PC-3 (cell line): ENCODE results near the gene CDC16. TPM values are rescaled to one million over a fixed set of nuclear protein-coding genes. Genes with fewer than 3 reads are reported as not detected.

ENCODE experiments used
- ATAC-seq: fragments of 200-7000 bp; cut with Tn5 transposase; 2 replicates; pipeline ENCODE4 v1.9.1; 2020; ENCODE audit warnings: mild to moderate bottlenecking, moderate library complexity
- BruUV-seq: library from RNA; stranded (reverse); fragments of 400-500 nt; replicated peaks from 2 replicates; lab custom pipeline; 2021; lab: Mats Ljungman, UMichigan
- CTCF ChIA-PET: fragments of 300-600 bp; sonication (Branson Sonifier 250); formaldehyde crosslinking; loops from one replicate; lab custom pipeline; 2022; ENCODE audit warnings: antibody characterized with exemption; lab: Charles Lee
- POLR2A ChIA-PET: fragments of 300-600 bp; sonication (Branson Sonifier 250); formaldehyde crosslinking; loops from one replicate; lab custom pipeline; 2022; ENCODE audit warnings: antibody characterized with exemption; ENCODE audit not compliant: unreplicated experiment; lab: Charles Lee
- DNase-seq: peaks from one replicate; pipeline ENCODE4 v3.0.0-alpha.2; 2015
- H2AFZ ChIP-seq: fragments of 300-600 bp; sonication (generic); 2 replicates; pipeline ENCODE4 v1.6.0; 2016; ENCODE audit warnings: antibody characterized with exemption, low read length
- H3F3A ChIP-seq: fragments of 300-600 bp; sonication (generic); one replicate; pipeline ENCODE4 v1.6.0; 2017; ENCODE audit warnings: antibody characterized with exemption, low read length, control low read depth, mild to moderate bottlenecking; ENCODE audit not compliant: unreplicated experiment
- H3K27ac ChIP-seq: fragments of 300-600 bp; sonication (generic); 2 replicates; pipeline ENCODE4 v1.5.1; 2016; ENCODE audit warnings: mild to moderate bottlenecking, low read length
- H3K27me3 ChIP-seq: fragments of 300-600 bp; sonication (generic); 2 replicates; pipeline ENCODE4 v1.6.1; 2016; ENCODE audit warnings: low read length, mixed read lengths
- H3K36me3 ChIP-seq: fragments of 300-600 bp; sonication (generic); 2 replicates; pipeline ENCODE4 v1.6.1; 2016; ENCODE audit warnings: low read depth, mixed run types, low read length, mixed read lengths
- H3K4me1 ChIP-seq: fragments of 300-600 bp; sonication (generic); 2 replicates; pipeline ENCODE4 v1.5.1; 2016; ENCODE audit warnings: low read length; ENCODE audit not compliant: insufficient read depth
- H3K4me2 ChIP-seq: fragments of 300-600 bp; sonication (generic); 2 replicates; pipeline ENCODE4 v1.6.0; 2016; ENCODE audit warnings: low read length
- H3K4me3 ChIP-seq: fragments of 300-600 bp; sonication (generic); 2 replicates; pipeline ENCODE4 v1.5.1; 2016; ENCODE audit warnings: mild to moderate bottlenecking, low read length, mixed read lengths
- H3K79me2 ChIP-seq: fragments of 300-600 bp; sonication (generic); 2 replicates; pipeline ENCODE4 v1.6.1; 2017; ENCODE audit warnings: low read length, mixed read lengths
- H3K9ac ChIP-seq: fragments of 300-600 bp; sonication (generic); 2 replicates; pipeline ENCODE4 v1.6.0; 2016; ENCODE audit warnings: mild to moderate bottlenecking, low read length
- H3K9me2 ChIP-seq: fragments of 300-600 bp; sonication (generic); replicated peaks from 2 replicates; pipeline ENCODE4 v1.6.1; 2016; ENCODE audit warnings: mixed run types, low read length, mixed read lengths
- H3K9me3 ChIP-seq: fragments of 300-600 bp; sonication (generic); 2 replicates; pipeline ENCODE4 v1.6.1; 2016; ENCODE audit warnings: low read length, mixed read lengths
- H4K20me1 ChIP-seq: fragments of 300-600 bp; sonication (generic); 2 replicates; pipeline ENCODE4 v1.6.1; 2016; ENCODE audit warnings: low read length, mixed read lengths
- CTCF ChIP-seq: fragments of 300-600 bp; sonication (generic); conservative IDR thresholded peaks from 2 replicates; pipeline ENCODE4 v1.5.1; 2017; ENCODE audit warnings: antibody characterized with exemption, low read depth, mild to moderate bottlenecking, low read length
- EZH2 ChIP-seq: fragments of 300-600 bp; sonication (generic); IDR thresholded peaks from one replicate; pipeline ENCODE4 v1.6.1; 2017; ENCODE audit warnings: antibody characterized with exemption, mild to moderate bottlenecking, low read length; ENCODE audit not compliant: unreplicated experiment
- EZH2phosphoT487 ChIP-seq: fragments of 300-600 bp; sonication (generic); IDR thresholded peaks from 2 replicates; pipeline ENCODE4 v1.6.1; 2018; ENCODE audit warnings: mild to moderate bottlenecking, antibody characterized with exemption, low read length, borderline replicate concordance
- intact Hi-C: fragments of 100-400 bp; cut with micrococcal nuclease; formaldehyde crosslinking; loops from 2 replicates; pipeline ENCODE4 v1.9.0; 2023
- total RNA-seq: library from RNA; depleted of rRNA; stranded (reverse); fragments of >200 nt; gene quantifications from 2 replicates; pipeline ENCODE4 v1.2.3, GENCODE V29; 2014

CDC16 gene
- total RNA-seq, 1 experiment from 2014 or later = 16.0 TPM

GRCh38 chr13:114268344-114269280, 33.9 kb downstream of the CDC16 start:
- BruUV-seq = no TSS peak
- TF ChIP-seq EZH2phosphoT487 (no peak), EZH2 (no peak), CTCF (no peak)
- H3K4me2 ChIP-seq = no peak overlapping the region
- H3K4me3 ChIP-seq = no peak overlapping the region
- no peaks in the 10 kb centered on the region for H3K4me1 ChIP-seq
- no peaks in the 10 kb centered on the region for H3F3A ChIP-seq
- POLR2A ChIA-PET = no interaction called here
- no peaks in the 10 kb centered on the region for H3K79me2 ChIP-seq
- H2AFZ ChIP-seq = no peak overlapping the region
- H3K27me3 ChIP-seq = no peaks in the 10 kb centered on the region
- no peaks in the 10 kb centered on the region for H4K20me1 ChIP-seq
- CTCF ChIA-PET = no interaction called here
- H3K27ac ChIP-seq = no peak overlapping the region
- no peaks in the 10 kb centered on the region for H3K9me2 ChIP-seq
- no peak overlapping the region for H3K9ac ChIP-seq
- H3K9me3 ChIP-seq = no peaks in the 10 kb centered on the region
- intact Hi-C loops = no loop called here
- DNase-seq (no peak), ATAC-seq (no peak)
- peaks cover 48% of the 10 kb centered on the region for H3K36me3 ChIP-seq

- no TSS peak for BruUV-seq
- no peaks in the 10 kb centered on the region for H3K79me2 ChIP-seq
- ATAC-seq = no peak
- CTCF ChIA-PET = no interaction called here
- H3F3A ChIP-seq = no peaks in the 10 kb centered on the region
- no peak overlapping the region for H3K27ac ChIP-seq
- no peaks in the 10 kb centered on the region for H3K9me2 ChIP-seq
- no peaks in the 10 kb centered on the region for H3K9me3 ChIP-seq
- no peak overlapping the region for H3K9ac ChIP-seq
- H3K4me1 ChIP-seq = no peaks in the 10 kb centered on the region
- intact Hi-C loops = no loop called here
- POLR2A ChIA-PET = no interaction called here
- H3K27me3 ChIP-seq = no peaks in the 10 kb centered on the region
- H3K4me3 ChIP-seq = no peak overlapping the region
- H3K36me3 ChIP-seq = peaks cover 43% of the 10 kb centered on the region
- no peaks in the 10 kb centered on the region for H4K20me1 ChIP-seq
- H3K4me2 ChIP-seq = no peak overlapping the region
- TF ChIP-seq EZH2phosphoT487 = no peak
- no peak for TF ChIP-seq EZH2
- TF ChIP-seq CTCF = no peak
- no peak overlapping the region for H2AFZ ChIP-seq
- DNase-seq = no peak
Measured at GRCh38 chr13:114269281-114269770, 34.6 kb downstream of the CDC16 start.

GRCh38 chr13:114272977-114273376, 38.3 kb downstream of the CDC16 start:
- ChIA-PET POLR2A (no interaction called here), CTCF (no interaction called here)
- Histone ChIP-seq H4K20me1 (no peaks in the 10 kb centered on the region), H3F3A (no peaks in the 10 kb centered on the region), H3K4me2 (no peak overlapping the region), H3K9me3 (no peaks in the 10 kb centered on the region), H3K36me3 (peaks cover 18% of the 10 kb centered on the region), H3K79me2 (no peaks in the 10 kb centered on the region), H3K9me2 (no peaks in the 10 kb centered on the region), H3K9ac (no peak overlapping the region), H2AFZ (no peak overlapping the region), H3K27me3 (no peaks in the 10 kb centered on the region), H3K4me3 (no peak overlapping the region), H3K27ac (no peak overlapping the region), H3K4me1 (no peaks in the 10 kb centered on the region)
- DNase-seq (no peak), ATAC-seq (no peak)
- intact Hi-C loops = no loop called here
- no TSS peak for BruUV-seq
- TF ChIP-seq CTCF (no peak), EZH2phosphoT487 (no peak), EZH2 (no peak)
